ENCODE data around the gene DYSF.

Gene DYSF

GRCh38 chr2:71456617-71457016 is 3.3 kb downstream of the DYSF start:
- no peak for DNase-seq (ENCODE audit: low spot score)

- no peak for DNase-seq (ENCODE audit: low spot score)
Observed at GRCh38 chr2:71457123-71457915, 4.0 kb downstream of the DYSF start.

GRCh38 chr2:71457923-71458322 is 4.6 kb downstream of the DYSF start:
- DNase-seq (ENCODE audit: low spot score) = no peak

- peak; percentile 60 for DNase-seq (ENCODE audit: low spot score)
Observed at GRCh38 chr2:71458413-71459083, 5.2 kb downstream of the DYSF start.

- DNase-seq (ENCODE audit: low spot score) = no peak
Observed at GRCh38 chr2:71459084-71459431, 5.7 kb downstream of the DYSF start.

- DNase-seq (ENCODE audit: low spot score) = no peak
Observed at GRCh38 chr2:71460056-71460455, 6.7 kb downstream of the DYSF start.

GRCh38 chr2:71460595-71461303 is 7.4 kb downstream of the DYSF start:
- peak; percentile 69 for DNase-seq (ENCODE audit: low spot score)

GRCh38 chr2:71461304-71461671 is 7.9 kb downstream of the DYSF start:
- DNase-seq (ENCODE audit: low spot score) = no peak

- DNase-seq (ENCODE audit: low spot score) = no peak
Observed at GRCh38 chr2:71462056-71462605, 8.8 kb downstream of the DYSF start.

GRCh38 chr2:71462641-71463341 is 9.4 kb downstream of the DYSF start:
- DNase-seq (ENCODE audit: low spot score) = peak; percentile 5

- peak; percentile 4 for DNase-seq (ENCODE audit: low spot score)
Observed at GRCh38 chr2:71463342-71463654, 9.9 kb downstream of the DYSF start.

- no peak for DNase-seq (ENCODE audit: low spot score)
Observed at GRCh38 chr2:71464389-71464788, 11.0 kb downstream of the DYSF start.

GRCh38 chr2:71465356-71465755 is 12.0 kb downstream of the DYSF start:
- DNase-seq (ENCODE audit: low spot score) = no peak

GRCh38 chr2:71465961-71466300 is 12.6 kb downstream of the DYSF start:
- no peak for DNase-seq (ENCODE audit: low spot score)

- DNase-seq (ENCODE audit: low spot score) = peak; percentile 62
Observed at GRCh38 chr2:71466301-71467179, 13.2 kb downstream of the DYSF start.

GRCh38 chr2:71467180-71467815 is 13.9 kb downstream of the DYSF start:
- no peak for DNase-seq (ENCODE audit: low spot score)

- DNase-seq (ENCODE audit: low spot score) = no peak
Observed at GRCh38 chr2:71468279-71469015, 15.1 kb downstream of the DYSF start.

- no peak for DNase-seq (ENCODE audit: low spot score)
Observed at GRCh38 chr2:71469403-71470398, 16.3 kb downstream of the DYSF start.

- DNase-seq (ENCODE audit: low spot score) = peak; percentile 78
Observed at GRCh38 chr2:71471276-71471675, 17.9 kb downstream of the DYSF start.

Data from AG20443 (cell line).